GM12878 (cell line): ENCODE measurements around the gene CRYAA. TPM values are rescaled to one million over a fixed set of nuclear protein-coding genes. Genes with fewer than 3 reads are reported as not detected.

ENCODE experiments used
- ATAC-seq: fragments of 200-7000 bp; cut with Tn5 transposase; 3 replicates; pipeline ENCODE4 v1.9.1; 2020; ENCODE audit warnings: mild to moderate bottlenecking, moderate library complexity
- BruUV-seq: library from RNA; stranded (reverse); fragments of 400-500 nt; replicated peaks from 2 replicates; lab custom pipeline; 2021; lab: Mats Ljungman, UMichigan
- CTCF ChIA-PET: fragments of 300-600 bp; sonication (Branson Sonifier 250); formaldehyde crosslinking; extraction: SDS; loops from one replicate; lab custom pipeline; 2021; ENCODE audit warnings: inconsistent platforms; lab: Yijun Ruan, JAX
- POLR2A ChIA-PET: fragments of 350-600 bp; formaldehyde crosslinking; extraction: SDS; loops from one replicate; lab custom pipeline; 2021; ENCODE audit warnings: inconsistent platforms; lab: Charles Lee
- RAD21 ChIA-PET: fragments of 300-600 bp; sonication (Branson Sonifier 250); formaldehyde crosslinking; loops from one replicate; lab custom pipeline; 2023; ENCODE audit warnings: antibody characterized with exemption; ENCODE audit not compliant: unreplicated experiment; lab: Charles Lee
- SMC1A ChIA-PET: fragments of 300-600 bp; sonication (Branson Sonifier 250); formaldehyde crosslinking; loops from one replicate; lab custom pipeline; 2023; ENCODE audit not compliant: unreplicated experiment, uncharacterized antibody; lab: Charles Lee
- DNase-seq: peaks from one replicate; pipeline ENCODE4 v3.0.0-alpha.2; 2011; ENCODE audit warnings: low read depth, low spot score
- FAIRE-seq: peaks from 3 replicates; lab custom pipeline; 2011; peaks lifted over from hg19 to GRCh38; lab: Jason Lieb, UNC
- H2AFZ ChIP-seq: 2 replicates; pipeline ENCODE4 v1.6.0; 2011; ENCODE audit warnings: low read depth, low read length, control low read depth; ENCODE audit not compliant: control insufficient read depth
- H3K27ac ChIP-seq: 2 replicates; pipeline ENCODE4 v1.5.1; 2011; ENCODE audit warnings: control low read depth; ENCODE audit not compliant: control insufficient read depth, insufficient read depth
- H3K27me3 ChIP-seq, 2 experiments: replicated peaks in 1 of 2; 2 replicates each; pipeline versions ENCODE4 v1.6.0 to v1.6.1; 2011; ENCODE audit warnings: low read length in 1 of 2; ENCODE audit not compliant: control insufficient read depth in 2 of 2, insufficient read depth in 2 of 2
- H3K36me3 ChIP-seq, 2 experiments: 2 replicates each; pipeline ENCODE4 v1.5.1; 2011; ENCODE audit warnings: low read length in 1 of 2; ENCODE audit not compliant: control insufficient read depth in 2 of 2, insufficient read depth in 2 of 2
- H3K4me1 ChIP-seq: 2 replicates; pipeline ENCODE4 v1.6.1; 2011; ENCODE audit warnings: mild to moderate bottlenecking, low read length, moderate library complexity, mixed read lengths; ENCODE audit not compliant: control insufficient read depth, insufficient read depth
- H3K4me2 ChIP-seq: 2 replicates; pipeline ENCODE4 v1.6.0; 2011; ENCODE audit warnings: control low read depth; ENCODE audit not compliant: control insufficient read depth, insufficient read depth
- H3K4me3 ChIP-seq: fragments of 200-600 bp; sonication (generic); 2 replicates; pipeline ENCODE4 v1.5.1; 2016
- H3K79me2 ChIP-seq: 2 replicates; pipeline ENCODE4 v1.6.0; 2011; ENCODE audit warnings: low read length; ENCODE audit not compliant: control insufficient read depth, insufficient read depth
- H3K9ac ChIP-seq: 2 replicates; pipeline ENCODE4 v1.8.0; 2011; ENCODE audit warnings: low read length, control low read depth, mixed read lengths; ENCODE audit not compliant: control insufficient read depth, insufficient read depth
- H3K9me3 ChIP-seq: replicated peaks from 3 replicates; pipeline ENCODE4 v1.5.1; 2011; ENCODE audit warnings: mild to moderate bottlenecking, low read length; ENCODE audit not compliant: control insufficient read depth, insufficient read depth
- H4K20me1 ChIP-seq: 2 replicates; pipeline ENCODE4 v1.6.0; 2011; ENCODE audit not compliant: control insufficient read depth, insufficient read depth
- FOS ChIP-seq: IDR thresholded peaks from 3 replicates; pipeline ENCODE4 v1.6.1; 2011; ENCODE audit warnings: borderline replicate concordance; ENCODE audit not compliant: insufficient read length; ENCODE audit errors: extremely low read depth
- RCOR1 ChIP-seq: conservative IDR thresholded peaks from 2 replicates; pipeline ENCODE4 v1.6.1; 2012; ENCODE audit warnings: low read depth, low read length, improper control_type of control experiment
- SMC3 ChIP-seq: IDR thresholded peaks from 2 replicates; pipeline ENCODE4 v1.6.1; 2011; ENCODE audit warnings: low read length, improper control_type of control experiment, borderline replicate concordance
- USF2 ChIP-seq: IDR thresholded peaks from 2 replicates; pipeline ENCODE4 v1.6.1; 2011; ENCODE audit warnings: low read depth, low read length, improper control_type of control experiment, borderline replicate concordance
- WGBS: methylation state at CpG from one replicate; pipeline ENCODE4 v1.1.6; 2016; ENCODE audit warnings: low lambda C conversion rate; ENCODE audit not compliant: insufficient replicate concordance, insufficient coverage; ENCODE audit errors: missing lambda C conversion rate; 5-methylcytosine and 5-hydroxymethylcytosine counted together
- in situ Hi-C: fragments of 300-500 bp; cut with MboI; formaldehyde crosslinking; loops from 9 replicates; pipeline ENCODE4 v1.14.3; 2018; ENCODE audit warnings: mixed read lengths
- intact Hi-C: fragments of 100-400 bp; cut with micrococcal nuclease; formaldehyde crosslinking; loops from one replicate; pipeline ENCODE4 v1.14.2; 2022; ENCODE audit not compliant: unreplicated experiment
- polyA plus RNA-seq, 11 experiments: library from polyadenylated mRNA; depleted of rRNA in 4 of 11; unstranded in 6 of 11; stranded (reverse) in 5 of 11; fragments of >200 nt; fragmentation: Nextera tagmentation in 4 of 11; fragmentation: Illumina TruSeq in 1 of 11; extraction: Ambion mirVana in 4 of 11; extraction: Trizol in 1 of 11; gene quantifications; 1 replicate in 1 of 11; 2 replicates in 10 of 11; pipeline versions ENCODE4 v1.2.1 to v1.2.3, GENCODE V29; 2011 to 2016; ENCODE audit warnings: inconsistent platforms in 2 of 11, missing spikeins in 2 of 11, low read depth in 1 of 11
- total RNA-seq, 4 experiments: library from RNA; depleted of rRNA in 3 of 4; stranded (reverse); fragments of >200 nt in 3 of 4; fragmentation: Illumina TruSeq in 1 of 4; extraction: Trizol in 1 of 4; gene quantifications; 2 replicates each; pipeline versions ENCODE4 v1.2.1 to v1.2.3, GENCODE V29; 2013 to 2021
- TF ChIP-seq, protein P1 (sequence below): IDR thresholded peaks from 2 replicates; pipeline ENCODE4 v1.6.1; 2012; ENCODE audit warnings: low read depth, low read length, improper control_type of control experiment
- TF ChIP-seq, protein P2 (sequence below): fragments of 450-650 bp; IDR thresholded peaks from 2 replicates; pipeline ENCODE4 v1.6.1; 2014; ENCODE audit warnings: mild to moderate bottlenecking

CRYAA gene
- total and polyA plus RNA-seq, 10 of the 15 experiments (the other 5 are each of a cell fraction or from before 2014, with no cell fraction given), result not detected

DNA sequence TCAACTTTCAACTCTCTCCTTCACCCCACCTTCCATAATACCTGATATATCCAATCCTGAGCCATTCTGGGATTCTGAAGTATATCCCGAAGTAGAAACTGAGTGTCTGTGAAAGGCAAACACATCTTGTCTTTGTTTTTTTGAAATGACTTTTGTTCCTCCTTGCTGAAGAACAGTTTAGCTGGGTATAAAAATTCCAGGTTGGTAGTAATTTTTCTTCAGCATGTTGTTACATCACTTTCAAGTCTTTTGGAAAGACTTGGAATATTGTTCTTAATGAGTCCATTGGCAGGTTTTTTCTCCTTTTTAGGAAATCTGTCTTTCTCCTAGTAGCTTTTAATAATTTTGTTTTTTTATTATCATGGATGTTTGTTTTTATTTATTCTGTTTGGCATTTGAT lies 32.7 kb downstream of the CRYAA start:
- in situ Hi-C loops, result no loop called here
- H2AFZ ChIP-seq, result no peak overlapping the region
- H3K4me3 ChIP-seq, result no peak overlapping the region
- CTCF ChIA-PET, result no interaction called here
- BruUV-seq, result no TSS peak
- H3K4me1 ChIP-seq, result no peaks in the 10 kb centered on the region
- no peak for TF ChIP-seq RCOR1
- TF ChIP-seq, protein P1, sequence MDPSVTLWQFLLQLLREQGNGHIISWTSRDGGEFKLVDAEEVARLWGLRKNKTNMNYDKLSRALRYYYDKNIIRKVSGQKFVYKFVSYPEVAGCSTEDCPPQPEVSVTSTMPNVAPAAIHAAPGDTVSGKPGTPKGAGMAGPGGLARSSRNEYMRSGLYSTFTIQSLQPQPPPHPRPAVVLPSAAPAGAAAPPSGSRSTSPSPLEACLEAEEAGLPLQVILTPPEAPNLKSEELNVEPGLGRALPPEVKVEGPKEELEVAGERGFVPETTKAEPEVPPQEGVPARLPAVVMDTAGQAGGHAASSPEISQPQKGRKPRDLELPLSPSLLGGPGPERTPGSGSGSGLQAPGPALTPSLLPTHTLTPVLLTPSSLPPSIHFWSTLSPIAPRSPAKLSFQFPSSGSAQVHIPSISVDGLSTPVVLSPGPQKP, result no peak
- no peaks in the 10 kb centered on the region; a peak in 1 of 4 replicates for H3K27me3 ChIP-seq
- SMC1A ChIA-PET, result no interaction called here
- intact Hi-C loops, result no loop called here
- H3K27ac ChIP-seq, result no peak overlapping the region
- no peaks in the 10 kb centered on the region for H4K20me1 ChIP-seq
- RAD21 ChIA-PET, result no interaction called here
- no peaks in the 10 kb centered on the region for H3K36me3 ChIP-seq
- ATAC-seq, result no peak
- POLR2A ChIA-PET, result no interaction called here
- peaks cover 7% of the 10 kb centered on the region; the same call in 2 of the 3 replicates for H3K9me3 ChIP-seq
- H3K9ac ChIP-seq, result no peak overlapping the region
- no peak for DNase-seq
- WGBS, result 0% methylated on average over 1 of the region's 1 CpG
- H3K4me2 ChIP-seq, result no peak overlapping the region
- no peak for FAIRE-seq
- H3K79me2 ChIP-seq, result no peaks in the 10 kb centered on the region

GRCh38 chr21:43203591-43203990 lies 34.8 kb downstream of the CRYAA start:
- no peaks in the 10 kb centered on the region for H3K4me1 ChIP-seq
- WGBS, result 45% methylated on average over 6 of the region's 6 CpGs
- no peaks in the 10 kb centered on the region; a peak in 1 of 4 replicates for H3K27me3 ChIP-seq
- DNase-seq, result no peak
- H3K9me3 ChIP-seq, result peaks cover 7% of the 10 kb centered on the region; the same call in 2 of the 3 replicates
- ATAC-seq, result no peak
- no peaks in the 10 kb centered on the region for H3K36me3 ChIP-seq
- no TSS peak for BruUV-seq
- H3K27ac ChIP-seq, result no peak overlapping the region
- H3K79me2 ChIP-seq, result no peaks in the 10 kb centered on the region
- RAD21 ChIA-PET, result no interaction called here
- SMC1A ChIA-PET, result no interaction called here
- POLR2A ChIA-PET, result no interaction called here
- no peak overlapping the region for H3K9ac ChIP-seq
- H4K20me1 ChIP-seq, result no peaks in the 10 kb centered on the region
- no peak overlapping the region for H3K4me2 ChIP-seq
- TF ChIP-seq USF2 (no peak), FOS (no peak), SMC3 (no peak)
- TF ChIP-seq, protein P2, sequence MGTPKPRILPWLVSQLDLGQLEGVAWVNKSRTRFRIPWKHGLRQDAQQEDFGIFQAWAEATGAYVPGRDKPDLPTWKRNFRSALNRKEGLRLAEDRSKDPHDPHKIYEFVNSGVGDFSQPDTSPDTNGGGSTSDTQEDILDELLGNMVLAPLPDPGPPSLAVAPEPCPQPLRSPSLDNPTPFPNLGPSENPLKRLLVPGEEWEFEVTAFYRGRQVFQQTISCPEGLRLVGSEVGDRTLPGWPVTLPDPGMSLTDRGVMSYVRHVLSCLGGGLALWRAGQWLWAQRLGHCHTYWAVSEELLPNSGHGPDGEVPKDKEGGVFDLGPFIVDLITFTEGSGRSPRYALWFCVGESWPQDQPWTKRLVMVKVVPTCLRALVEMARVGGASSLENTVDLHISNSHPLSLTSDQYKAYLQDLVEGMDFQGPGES, result no peak
- in situ Hi-C loops, result no loop called here
- intact Hi-C loops, result no loop called here
- FAIRE-seq, result no peak
- no peak overlapping the region for H2AFZ ChIP-seq
- H3K4me3 ChIP-seq, result no peak overlapping the region
- CTCF ChIA-PET, result no interaction called here
